GM18526 (cell line): ENCODE data around the gene EXOSC2.

Experiments used
- POLR2A ChIP-seq: IDR thresholded peaks from 3 replicates; pipeline ENCODE4 v1.6.1; 2011; ENCODE audit not compliant: insufficient read length; ENCODE audit errors: extremely low read depth

Gene EXOSC2

DNA sequence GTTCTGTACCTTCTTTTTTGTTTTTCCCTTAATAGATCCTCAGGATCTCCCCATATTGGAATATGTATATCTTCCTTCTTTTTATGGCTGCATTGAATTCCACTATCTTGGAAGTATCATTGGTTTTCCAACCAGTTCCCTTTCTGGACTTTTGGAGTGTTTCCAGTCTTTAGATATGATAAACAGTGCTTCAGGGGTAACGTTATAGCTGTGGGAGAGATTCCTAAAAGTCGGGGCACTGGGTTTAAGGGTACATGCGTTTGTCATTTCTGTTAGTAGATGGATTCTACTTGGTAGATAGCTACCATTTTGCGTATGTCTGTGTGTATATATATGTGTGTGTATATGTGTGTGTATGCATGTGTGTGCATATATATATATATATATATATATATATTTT lies 42.0 kb downstream of the EXOSC2 start:
- no peak for TF ChIP-seq POLR2A

DNA sequence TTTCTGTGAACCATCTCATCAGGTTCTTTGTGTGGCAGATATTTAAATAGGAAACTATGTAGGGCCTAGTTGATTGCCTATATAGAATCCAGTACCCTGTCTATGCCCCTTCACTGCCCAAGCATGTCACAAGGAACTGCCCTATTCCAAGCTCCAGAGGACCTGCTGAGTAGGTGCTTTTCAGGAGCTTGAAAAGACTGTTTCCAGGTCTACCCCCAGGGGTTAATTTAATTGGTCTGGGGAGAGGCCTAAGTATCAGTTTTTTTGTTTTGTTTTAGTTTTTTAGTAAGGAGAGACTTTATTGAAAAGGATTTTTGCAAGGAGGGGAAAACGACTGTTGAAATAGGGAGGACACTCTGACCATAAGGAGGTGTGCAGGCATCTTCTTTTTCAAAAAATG lies 43.3 kb downstream of the EXOSC2 start:
- no peak for TF ChIP-seq POLR2A

DNA sequence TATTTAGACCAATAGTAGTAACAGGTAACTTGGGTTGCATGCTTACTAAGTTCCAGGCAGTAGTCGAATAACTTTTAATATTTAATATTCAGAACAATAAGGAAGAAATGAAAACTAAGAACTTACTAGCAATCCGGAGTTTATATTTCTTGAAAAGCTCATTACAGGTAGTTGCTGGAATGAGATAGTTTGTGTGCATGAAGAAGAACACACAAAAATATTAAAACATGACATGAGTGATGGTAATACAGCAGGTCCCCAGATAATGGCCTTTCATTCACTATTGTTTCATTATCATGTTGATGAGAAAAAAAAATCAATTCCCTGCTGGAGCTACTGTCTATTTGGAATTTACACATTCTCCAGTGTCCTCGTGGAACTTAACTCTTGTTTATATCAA lies 44.7 kb downstream of the EXOSC2 start:
- no peak for TF ChIP-seq POLR2A

DNA sequence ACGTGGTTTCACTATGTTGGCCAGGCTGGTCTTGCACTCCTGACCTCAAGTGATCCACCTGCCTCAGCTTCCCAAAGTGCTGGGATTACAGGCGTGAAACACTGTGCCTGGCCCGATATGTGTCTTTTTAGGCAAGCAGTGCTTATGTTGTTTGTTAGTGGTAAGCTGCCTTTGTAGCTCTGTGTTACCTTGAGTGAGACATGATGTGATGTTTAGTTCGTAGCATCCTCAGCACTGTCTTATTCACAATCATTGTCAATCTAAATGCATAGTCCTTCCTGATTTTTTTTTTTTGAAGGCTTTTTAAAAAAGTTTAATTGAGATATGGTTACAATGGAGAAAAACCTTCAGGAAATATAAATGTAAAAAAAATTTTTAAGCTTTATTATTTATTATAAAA lies 45.5 kb downstream of the EXOSC2 start:
- TF ChIP-seq POLR2A = no peak

DNA sequence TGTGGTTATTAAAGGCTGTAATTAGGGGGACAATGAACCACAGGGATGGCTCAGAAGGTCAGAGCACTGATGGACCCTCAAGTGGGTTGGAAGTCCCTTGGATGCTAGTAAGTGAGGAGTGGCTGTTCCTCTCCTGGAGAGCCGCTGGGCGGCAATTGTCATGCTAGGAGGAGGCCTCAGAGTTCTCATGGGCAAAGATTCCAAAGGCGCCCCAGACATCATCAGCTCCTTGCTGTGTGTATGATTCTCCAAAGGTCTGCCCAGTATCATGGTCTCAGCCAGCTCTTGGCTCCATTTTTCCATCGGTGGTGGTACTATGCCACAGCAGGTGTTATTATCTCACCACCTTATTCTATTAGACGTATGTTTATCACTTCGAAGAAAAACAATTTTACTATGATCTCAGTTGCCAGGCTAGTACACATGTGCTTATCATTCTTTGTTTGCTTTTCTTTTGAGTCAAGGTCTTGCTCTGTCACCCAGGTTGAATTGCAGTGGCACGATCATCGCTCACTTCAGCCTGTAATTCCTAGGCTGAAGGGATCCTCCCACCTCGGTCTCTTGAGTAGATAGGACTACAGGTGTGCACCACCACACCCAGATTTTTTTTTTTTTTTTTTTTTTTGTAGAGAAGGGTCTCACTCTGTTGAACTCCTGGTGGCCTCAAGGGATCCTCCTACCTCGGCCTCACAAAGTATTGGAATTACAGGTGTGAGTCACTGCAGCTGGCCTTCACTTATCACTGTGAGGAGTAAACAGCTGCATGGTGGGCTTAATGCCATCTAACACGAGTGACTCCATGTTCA lies 46.8 kb downstream of the EXOSC2 start:
- TF ChIP-seq POLR2A = no peak

DNA sequence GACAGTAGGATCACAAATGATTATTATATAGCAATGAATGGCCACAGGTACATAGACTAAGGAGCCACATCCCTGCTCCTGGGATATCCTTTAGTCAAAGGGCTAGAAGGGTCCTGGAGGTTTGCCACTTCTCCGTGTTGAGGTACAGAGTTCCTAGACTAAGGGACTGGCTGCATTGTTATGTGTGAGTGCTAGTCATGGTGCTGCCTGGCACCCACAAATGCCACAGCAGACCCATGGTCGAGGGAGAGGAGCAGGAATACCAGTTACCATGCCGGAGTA lies 47.4 kb downstream of the EXOSC2 start:
- no peak for TF ChIP-seq POLR2A

DNA sequence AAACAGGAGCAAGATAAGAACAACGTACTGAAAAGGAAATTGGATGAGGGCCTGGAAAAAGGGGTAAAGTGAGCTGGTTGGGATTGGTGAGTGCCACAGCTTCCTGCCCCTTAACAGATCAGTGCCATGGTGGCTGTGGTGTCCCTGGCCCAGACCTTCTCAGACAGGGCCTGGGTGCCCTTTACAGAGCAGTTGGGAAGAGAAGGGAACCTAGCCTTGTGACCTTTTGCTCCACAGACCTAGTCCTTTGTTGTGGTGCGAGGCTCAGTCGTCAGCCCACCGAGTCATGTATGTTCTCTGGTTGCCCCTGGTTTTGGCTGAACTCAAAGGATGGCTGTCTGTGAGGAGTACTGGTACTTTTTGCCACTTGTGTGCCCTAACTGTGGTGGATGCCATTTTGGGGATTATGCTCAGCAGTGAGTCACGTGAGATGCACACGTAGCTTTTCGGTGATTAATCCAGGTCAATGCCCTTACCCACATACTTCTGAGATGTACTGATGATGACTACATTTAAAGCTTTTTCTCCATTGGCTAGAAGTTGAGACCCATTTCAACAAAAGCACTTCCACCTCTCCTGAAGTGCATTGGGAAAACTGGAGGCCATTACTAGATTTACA lies 48.4 kb downstream of the EXOSC2 start:
- TF ChIP-seq POLR2A = no peak

DNA sequence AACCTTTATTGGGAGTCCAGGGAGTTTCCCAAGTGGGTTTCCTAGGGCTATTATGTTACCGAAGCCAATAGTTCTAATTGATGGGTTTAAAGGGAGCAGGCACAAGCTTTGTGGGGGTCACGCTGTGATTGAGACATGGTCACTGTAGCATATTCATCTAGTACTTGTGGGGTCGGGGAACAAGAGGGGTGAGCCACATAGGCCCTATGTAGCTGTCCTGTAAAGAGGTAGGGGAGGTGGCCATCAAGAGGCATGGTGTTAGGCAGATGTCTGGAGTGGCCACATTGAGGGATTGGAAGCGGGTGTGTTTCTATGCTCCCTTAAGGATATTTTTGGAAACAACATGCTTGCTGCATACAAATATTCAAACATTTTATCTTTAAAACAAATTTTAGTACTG lies 50.1 kb downstream of the EXOSC2 start:
- no peak for TF ChIP-seq POLR2A

DNA sequence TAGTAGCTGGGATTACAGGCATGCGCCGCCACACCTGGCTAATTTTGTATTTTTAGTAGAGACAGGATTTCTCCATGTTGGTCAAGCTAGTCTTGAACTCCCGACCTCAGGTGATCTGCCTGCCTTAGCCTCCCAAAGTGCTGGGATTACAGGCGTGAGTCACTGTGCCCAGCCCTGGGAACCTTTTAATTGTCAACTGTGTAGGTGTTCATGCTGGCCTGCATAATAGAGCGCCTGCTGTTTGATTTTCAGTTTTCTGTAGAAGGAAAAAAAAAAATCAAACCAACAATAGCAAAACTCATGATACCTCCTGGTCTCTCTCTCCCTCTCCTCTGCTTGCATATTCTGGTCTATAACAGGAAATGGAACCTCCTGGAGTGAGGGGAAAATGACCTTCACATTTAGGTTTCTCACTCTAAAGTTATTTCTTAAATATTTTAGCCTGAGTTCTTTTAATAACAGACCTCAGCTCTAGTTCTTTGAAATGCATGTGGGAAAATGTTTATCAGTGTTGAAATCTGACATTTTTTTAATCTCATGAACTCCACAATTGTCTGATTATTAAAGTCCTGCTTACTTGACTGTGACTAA lies 51.7 kb downstream of the EXOSC2 start:
- TF ChIP-seq POLR2A = no peak

DNA sequence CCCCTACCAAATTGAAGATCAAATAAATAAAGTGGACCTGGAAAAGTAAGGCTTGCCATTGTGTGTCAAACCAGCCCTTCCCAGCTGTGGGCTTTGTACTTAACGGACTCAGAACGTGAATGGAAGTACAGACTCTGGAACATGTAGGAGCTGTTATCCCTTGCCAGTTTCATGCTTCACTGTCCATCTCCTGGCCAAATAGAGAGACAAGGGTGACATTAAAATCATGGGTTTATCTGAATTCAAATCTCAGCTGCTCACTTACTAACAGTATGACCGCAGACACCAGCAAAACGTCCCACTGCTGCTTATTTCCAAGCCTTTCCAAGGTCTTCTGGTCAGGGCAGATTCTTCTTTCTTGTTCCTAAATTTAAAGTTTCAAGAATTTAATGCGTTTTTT lies 52.2 kb downstream of the EXOSC2 start:
- no peak for TF ChIP-seq POLR2A

DNA sequence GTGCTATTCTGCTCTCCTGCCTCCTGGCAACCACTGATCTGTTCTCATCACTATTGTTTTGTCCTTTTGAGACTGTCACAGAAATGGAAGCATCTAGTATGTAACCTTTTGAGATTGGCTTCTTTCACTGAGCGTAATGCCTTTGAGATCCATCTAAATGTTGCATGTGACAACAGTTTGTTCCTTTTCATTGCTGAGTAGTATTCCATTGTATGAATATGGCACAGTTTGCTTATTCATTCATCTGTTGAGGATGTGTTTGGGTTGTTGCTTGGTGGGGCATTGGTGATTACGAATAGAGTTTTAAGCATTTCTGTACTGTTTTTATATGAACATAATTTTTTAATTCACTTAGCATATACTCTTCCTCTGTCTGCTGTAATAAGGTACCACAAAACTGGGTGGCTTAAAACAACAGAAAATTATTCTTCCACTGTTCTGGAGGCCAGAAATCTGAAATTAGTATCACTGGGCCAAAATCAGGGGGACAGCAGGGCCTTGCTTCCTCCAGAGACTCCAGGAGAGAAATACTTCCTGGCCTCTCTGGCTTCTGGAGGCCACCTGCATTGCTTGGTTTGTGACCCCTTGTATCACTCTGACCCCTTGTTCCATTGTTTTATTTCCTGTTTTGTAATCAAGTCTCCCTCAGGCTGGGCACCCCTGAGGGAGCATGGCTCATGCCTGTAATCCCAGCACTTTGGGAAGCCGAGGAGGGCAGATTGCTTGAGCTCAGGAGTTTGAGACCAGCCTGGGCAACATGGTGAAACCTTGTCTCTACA lies 53.0 kb downstream of the EXOSC2 start:
- no peak for TF ChIP-seq POLR2A

DNA sequence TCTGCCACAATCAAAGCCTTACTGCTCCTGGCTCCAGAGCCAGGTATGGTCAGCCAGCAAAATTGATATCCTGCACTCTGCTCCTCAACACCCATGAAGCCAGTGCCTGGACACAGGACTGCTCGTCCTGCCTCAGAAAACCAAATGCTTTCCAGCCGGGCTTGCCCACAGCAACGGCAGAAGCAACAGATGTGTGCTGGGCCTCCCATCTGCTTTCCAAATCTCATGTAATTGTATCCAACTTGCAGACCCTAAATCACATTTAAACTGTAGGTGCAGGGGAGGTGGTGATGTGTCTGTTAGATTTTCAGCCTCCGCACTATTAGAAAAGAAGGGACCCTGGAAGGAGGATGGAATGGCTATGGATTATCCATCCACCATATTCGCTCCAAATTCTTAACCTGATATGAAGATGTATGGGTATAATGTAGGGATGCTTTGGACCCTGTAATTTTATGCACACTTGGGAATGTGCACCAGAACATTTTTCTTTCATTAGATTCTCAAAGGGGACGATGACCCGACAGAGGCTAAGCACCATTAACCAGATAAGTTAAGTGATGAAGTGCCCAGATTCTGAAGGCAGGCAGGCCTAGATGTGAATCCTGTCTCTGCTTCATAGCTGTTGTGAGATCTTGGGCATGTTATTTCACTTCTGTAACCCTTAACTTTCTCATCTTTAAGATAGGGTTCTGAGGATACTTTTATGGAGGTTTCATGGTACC lies 58.2 kb downstream of the EXOSC2 start:
- no peak for TF ChIP-seq POLR2A
